BLaER1 treated with 17β-estradiol and CSF1 and Interleukin-3, amounts not matched to agents 10 nM and 100 nM (cell line): ENCODE measurements around the gene TRIM7.
A peak's percentile ranks its signal among the peaks of the same experiment; 100 is the strongest.
"Not testable (repeated sequence)": the region's sequence is repeated elsewhere in the genome, so short reads cannot be mapped to it uniquely, and the experiment has no call there.

Source experiments
- H3K27ac ChIP-seq, 11 experiments: shearing (Covaris generic); formaldehyde crosslinking; 2 replicates each; pipeline ENCODE4 v1.8.1; 2022
- H3K27me3 ChIP-seq, 11 experiments: shearing (Covaris generic); formaldehyde crosslinking; 2 replicates each; pipeline ENCODE4 v1.8.1; 2022
- H3K36me3 ChIP-seq, 11 experiments: shearing (Covaris generic); formaldehyde crosslinking; 2 replicates each; pipeline ENCODE4 v1.8.1; 2022
- H3K4me1 ChIP-seq, 10 experiments: shearing (Covaris generic); formaldehyde crosslinking; 2 replicates each; pipeline ENCODE4 v1.8.1; 2022
- H3K4me2 ChIP-seq, 11 experiments: shearing (Covaris generic); formaldehyde crosslinking; 2 replicates each; pipeline ENCODE4 v1.8.1; 2022
- H3K4me3 ChIP-seq, 10 experiments: shearing (Covaris generic); formaldehyde crosslinking; 2 replicates each; pipeline ENCODE4 v1.8.1; 2022
- H3K9ac ChIP-seq, 11 experiments: shearing (Covaris generic); formaldehyde crosslinking; 2 replicates each; pipeline ENCODE4 v1.8.1; 2022
- H3K9me3 ChIP-seq, 11 experiments: shearing (Covaris generic); formaldehyde crosslinking; replicated peaks in 1 of 11; 2 replicates each; pipeline ENCODE4 v1.8.1; 2022
- H4K20me1 ChIP-seq, 11 experiments: shearing (Covaris generic); formaldehyde crosslinking; 2 replicates each; pipeline ENCODE4 v1.8.1; 2022
- Cebpa-rat ChIP-seq, 11 experiments: shearing (Covaris generic); IDR thresholded peaks; 2 replicates each; pipeline ENCODE4 v1.8.1; 2022

TRIM7 gene

GRCh38 chr5:181163487-181164075 is 41.4 kb downstream of the TRIM7 start:
- Histone ChIP-seq H3K4me1 (peaks cover 52 to 70% (median 63%) of the 10 kb centered on the region in 10 experiments), H3K9ac (peak overlapping the region in 9 of 11 experiments; percentile 13 to 69 (median 58); a peak in 16 of 22 replicates)

GRCh38 chr5:181161534-181162175 is 43.3 kb downstream of the TRIM7 start:
- Histone ChIP-seq H3K4me1 (peaks cover 34 to 61% (median 53%) of the 10 kb centered on the region in 10 experiments), H3K27me3 (no peaks in the 10 kb centered on the region; a peak in 1 of 22 replicates), H3K4me3 (peak overlapping the region in 9 of 10 experiments; percentile 31 to 60 (median 51); a peak in 16 of 20 replicates), H3K36me3 (no peaks in the 10 kb centered on the region), H3K9ac (peak overlapping the region in 10 of 11 experiments; percentile 1 to 71 (median 57); a peak in 16 of 22 replicates), H3K4me2 (peak overlapping the region; percentile 69 to 94 (median 89)), H3K9me3 (peaks cover 0 to 5% (median 0%) of the 10 kb centered on the region in 11 experiments; a peak in 1 of 22 replicates), H3K27ac (peak overlapping the region in 10 of 11 experiments; percentile 45 to 80 (median 70); a peak in 20 of 22 replicates), H4K20me1 (no peaks in the 10 kb centered on the region)
- no peak for TF ChIP-seq Cebpa-rat (IDR thresholded peaks at IDR 0.05)

More at GRCh38 chr5:181163487-181164075, 41.4 kb downstream of the TRIM7 start:
- TF ChIP-seq Cebpa-rat (IDR thresholded peaks at IDR 0.05): no peak
- peaks cover 0 to 5% (median 0%) of the 10 kb centered on the region in 11 experiments; a peak in 1 of 22 replicates for H3K27me3 ChIP-seq
- no peaks in the 10 kb centered on the region for H4K20me1 ChIP-seq
- H3K27ac ChIP-seq: peak overlapping the region in 10 of 11 experiments; percentile 11 to 77 (median 67); a peak in 19 of 22 replicates
- H3K4me2 ChIP-seq: peak overlapping the region; percentile 40 to 94 (median 72)
- peak overlapping the region in 8 of 10 experiments; percentile 13 to 51 (median 34); a peak in 10 of 20 replicates for H3K4me3 ChIP-seq
- H3K36me3 ChIP-seq: no peaks in the 10 kb centered on the region
- H3K9me3 ChIP-seq: peaks cover 0 to 5% (median 0%) of the 10 kb centered on the region in 11 experiments; a peak in 1 of 22 replicates

DNA sequence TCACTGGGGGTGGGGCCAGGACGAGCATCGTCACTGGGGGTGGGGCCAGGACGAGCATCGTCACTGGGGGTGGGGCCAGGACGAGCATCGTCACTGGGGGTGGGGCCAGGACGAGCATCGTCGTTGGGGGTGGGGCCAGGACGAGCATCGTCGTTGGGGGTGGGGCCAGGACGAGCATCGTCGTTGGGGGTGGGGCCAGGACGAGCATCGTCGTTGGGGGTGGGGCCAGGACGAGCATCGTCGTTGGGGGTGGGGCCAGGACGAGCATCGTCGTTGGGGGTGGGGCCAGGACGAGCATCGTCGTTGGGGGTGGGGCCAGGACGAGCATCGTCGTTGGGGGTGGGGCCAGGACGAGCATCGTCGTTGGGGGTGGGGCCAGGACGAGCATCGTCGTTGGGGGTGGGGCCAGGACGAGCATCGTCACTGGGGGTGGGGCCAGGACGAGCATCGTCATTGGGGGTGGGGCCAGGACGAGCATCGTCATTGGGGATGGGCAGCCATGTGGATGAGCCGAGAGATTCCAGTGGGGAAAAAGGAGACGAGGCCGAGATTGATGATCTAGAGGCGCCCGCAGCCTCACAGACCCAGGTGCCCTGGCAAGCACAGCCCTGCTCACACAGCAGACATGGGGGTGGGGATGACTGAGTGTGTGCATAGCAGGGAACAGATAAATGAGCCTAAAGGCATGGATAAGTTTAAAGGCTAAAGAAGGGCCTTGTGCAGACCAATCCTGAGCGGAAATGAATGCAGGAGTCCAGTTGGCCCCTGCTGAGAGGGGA is 44.1 kb downstream of the TRIM7 start:
- H3K27me3 ChIP-seq, H3K9me3 ChIP-seq, H4K20me1 ChIP-seq, H3K36me3 ChIP-seq: not testable (repeated sequence)
- H3K27ac ChIP-seq: peak overlapping the region in 10 of 11 experiments; percentile 45 to 80 (median 70); a peak in 20 of 22 replicates
- peak overlapping the region in 9 of 10 experiments; percentile 31 to 60 (median 53); a peak in 16 of 20 replicates for H3K4me3 ChIP-seq
- peak overlapping the region; percentile 69 to 94 (median 89) for H3K4me2 ChIP-seq
- peaks cover 33 to 57% (median 47%) of the 10 kb centered on the region in 10 experiments for H3K4me1 ChIP-seq
- peak overlapping the region in 10 of 11 experiments; percentile 1 to 71 (median 57); a peak in 16 of 22 replicates for H3K9ac ChIP-seq

GRCh38 chr5:181160152-181160754 is 44.7 kb downstream of the TRIM7 start:
- Histone ChIP-seq H3K9ac (peak overlapping the region; percentile 48 to 80 (median 71); a peak in 21 of 22 replicates), H3K4me2 (peak overlapping the region; percentile 61 to 87 (median 73)), H3K36me3 (no peaks in the 10 kb centered on the region), H3K4me3 (peak overlapping the region; percentile 31 to 65 (median 52); a peak in 19 of 20 replicates), H3K27ac (peak overlapping the region; percentile 31 to 87 (median 76); a peak in 21 of 22 replicates), H3K27me3 (no peaks in the 10 kb centered on the region; a peak in 1 of 22 replicates), H4K20me1 (no peaks in the 10 kb centered on the region), H3K9me3 (peaks cover 0 to 5% (median 0%) of the 10 kb centered on the region in 11 experiments; a peak in 2 of 22 replicates), H3K4me1 (peaks cover 33 to 55% (median 46%) of the 10 kb centered on the region in 10 experiments)
- TF ChIP-seq Cebpa-rat (IDR thresholded peaks at IDR 0.05): no peak

DNA sequence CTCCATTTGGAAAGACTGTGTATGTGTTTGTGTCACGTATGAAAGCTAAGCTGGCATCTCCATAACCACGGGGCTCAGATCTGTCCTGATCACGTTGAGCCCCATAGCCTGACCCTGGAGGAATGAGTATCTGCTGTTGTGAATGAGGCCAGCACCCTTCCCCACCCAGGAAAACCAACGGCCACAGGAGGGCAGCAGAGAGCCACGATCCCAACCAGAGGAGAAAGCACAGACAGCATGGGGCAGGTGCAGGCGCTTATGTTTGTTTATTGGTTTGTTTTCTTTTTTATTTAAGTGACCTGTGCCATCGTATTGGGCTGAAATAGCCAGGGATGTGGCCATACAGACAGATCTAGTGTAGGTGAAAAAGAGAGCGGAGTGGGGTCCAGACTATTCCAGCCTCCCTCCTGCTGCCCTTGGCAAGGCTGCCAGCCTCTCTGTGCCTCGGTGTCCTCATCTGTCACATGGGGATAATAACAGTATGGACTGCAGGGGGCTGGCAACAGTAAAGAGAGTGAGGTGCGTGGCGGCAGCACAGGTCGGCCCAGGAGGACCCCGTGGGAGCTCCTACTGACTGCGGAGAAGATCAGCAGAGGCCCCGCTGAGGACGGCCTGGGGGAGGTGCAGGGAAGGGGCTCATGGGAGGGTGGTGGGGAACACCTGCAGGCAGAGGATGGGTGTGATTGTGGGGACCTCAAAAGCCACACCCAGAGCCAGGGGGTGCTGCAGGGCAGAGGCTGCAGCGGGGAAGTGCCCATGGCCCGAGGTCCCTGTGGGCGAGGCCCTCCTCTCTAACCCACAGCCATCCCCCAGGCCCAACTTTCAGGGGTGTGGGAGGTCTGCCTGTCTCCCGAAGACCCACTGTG is 45.5 kb downstream of the TRIM7 start:
- H3K36me3 ChIP-seq: no peaks in the 10 kb centered on the region
- peak overlapping the region in 9 of 11 experiments; percentile 54 to 80 (median 73); a peak in 16 of 22 replicates for H3K9ac ChIP-seq
- peak overlapping the region; percentile 61 to 87 (median 73) for H3K4me2 ChIP-seq
- TF ChIP-seq Cebpa-rat (IDR thresholded peaks at IDR 0.05): no peak
- peak overlapping the region in 10 of 11 experiments; percentile 69 to 87 (median 77); a peak in 20 of 22 replicates for H3K27ac ChIP-seq
- H3K9me3 ChIP-seq: peaks cover 0 to 8% (median 0%) of the 10 kb centered on the region in 11 experiments; a peak in 5 of 22 replicates
- no peaks in the 10 kb centered on the region for H4K20me1 ChIP-seq
- peaks cover 33 to 52% (median 45%) of the 10 kb centered on the region in 10 experiments for H3K4me1 ChIP-seq
- no peaks in the 10 kb centered on the region; a peak in 1 of 22 replicates for H3K27me3 ChIP-seq
- peak overlapping the region in 3 of 10 experiments; percentile 31 to 61 (median 58); a peak in 7 of 20 replicates for H3K4me3 ChIP-seq

GRCh38 chr5:181158869-181159268 is 46.1 kb downstream of the TRIM7 start:
- peaks cover 0 to 15% (median 0%) of the 10 kb centered on the region in 11 experiments; a peak in 6 of 22 replicates for H3K9me3 ChIP-seq
- H3K4me3 ChIP-seq: no peak overlapping the region
- H3K27me3 ChIP-seq: no peaks in the 10 kb centered on the region; a peak in 1 of 22 replicates
- no peak overlapping the region for H3K9ac ChIP-seq
- no peak for TF ChIP-seq Cebpa-rat (IDR thresholded peaks at IDR 0.05)
- H3K27ac ChIP-seq: no peak overlapping the region
- H3K4me1 ChIP-seq: peaks cover 35 to 52% (median 46%) of the 10 kb centered on the region in 10 experiments
- H3K36me3 ChIP-seq: no peaks in the 10 kb centered on the region
- H3K4me2 ChIP-seq: no peak overlapping the region
- H4K20me1 ChIP-seq: no peaks in the 10 kb centered on the region

DNA sequence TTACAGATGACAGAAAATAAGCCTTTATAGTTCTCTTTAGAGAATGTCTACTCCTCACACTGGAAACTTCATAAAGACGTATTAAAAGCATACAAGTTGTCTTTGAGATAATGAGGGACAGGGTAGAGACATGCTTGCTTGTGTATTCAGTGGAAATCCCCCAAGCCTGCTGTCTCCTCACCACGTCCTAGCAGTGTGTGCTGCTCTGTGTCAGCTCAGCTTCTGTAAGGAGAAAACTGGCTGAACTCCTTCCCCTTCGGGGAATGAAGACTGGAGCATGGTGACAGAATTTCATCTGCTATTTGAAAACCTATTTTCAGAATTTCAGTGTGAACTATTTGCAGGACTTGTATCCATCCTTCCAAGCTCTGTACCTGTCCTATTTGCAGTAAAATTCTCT is 48.2 kb downstream of the TRIM7 start:
- TF ChIP-seq Cebpa-rat (IDR thresholded peaks at IDR 0.05): no peak
- H4K20me1 ChIP-seq: no peaks in the 10 kb centered on the region
- peak overlapping the region in 7 of 11 experiments; percentile 11 to 53 (median 38); a peak in 8 of 22 replicates for H3K4me2 ChIP-seq
- peaks cover 0 to 17% (median 0%) of the 10 kb centered on the region in 11 experiments; a peak in 7 of 22 replicates for H3K9me3 ChIP-seq
- no peak overlapping the region for H3K9ac ChIP-seq
- no peak overlapping the region for H3K27ac ChIP-seq
- no peaks in the 10 kb centered on the region; a peak in 1 of 22 replicates for H3K27me3 ChIP-seq
- H3K36me3 ChIP-seq: no peaks in the 10 kb centered on the region
- H3K4me3 ChIP-seq: no peak overlapping the region
- peaks cover 20 to 43% (median 28%) of the 10 kb centered on the region in 10 experiments for H3K4me1 ChIP-seq
